Glomerular endothelial cell (primary cell): ENCODE results near the gene ACOT11. TPM values are rescaled to one million over a fixed set of nuclear protein-coding genes. Genes with fewer than 3 reads are reported as not detected.
"Not testable (repeated sequence)": the region's sequence is repeated elsewhere in the genome, so short reads cannot be mapped to it uniquely, and the experiment has no call there.

ENCODE experiments used
- DNase-seq: peaks from one replicate; pipeline ENCODE4 v3.0.0-alpha.2; 2011; ENCODE audit warnings: low read depth, low spot score; ENCODE audit errors: extremely low read depth
- total RNA-seq: library from RNA; depleted of rRNA; stranded (reverse); fragments of >200 nt; gene quantifications from 2 replicates; pipeline ENCODE4 v1.2.3, GENCODE V29; 2015

The ACOT11 gene
- 0.93 and 1.2 TPM in 2 replicates for total RNA-seq

DNA sequence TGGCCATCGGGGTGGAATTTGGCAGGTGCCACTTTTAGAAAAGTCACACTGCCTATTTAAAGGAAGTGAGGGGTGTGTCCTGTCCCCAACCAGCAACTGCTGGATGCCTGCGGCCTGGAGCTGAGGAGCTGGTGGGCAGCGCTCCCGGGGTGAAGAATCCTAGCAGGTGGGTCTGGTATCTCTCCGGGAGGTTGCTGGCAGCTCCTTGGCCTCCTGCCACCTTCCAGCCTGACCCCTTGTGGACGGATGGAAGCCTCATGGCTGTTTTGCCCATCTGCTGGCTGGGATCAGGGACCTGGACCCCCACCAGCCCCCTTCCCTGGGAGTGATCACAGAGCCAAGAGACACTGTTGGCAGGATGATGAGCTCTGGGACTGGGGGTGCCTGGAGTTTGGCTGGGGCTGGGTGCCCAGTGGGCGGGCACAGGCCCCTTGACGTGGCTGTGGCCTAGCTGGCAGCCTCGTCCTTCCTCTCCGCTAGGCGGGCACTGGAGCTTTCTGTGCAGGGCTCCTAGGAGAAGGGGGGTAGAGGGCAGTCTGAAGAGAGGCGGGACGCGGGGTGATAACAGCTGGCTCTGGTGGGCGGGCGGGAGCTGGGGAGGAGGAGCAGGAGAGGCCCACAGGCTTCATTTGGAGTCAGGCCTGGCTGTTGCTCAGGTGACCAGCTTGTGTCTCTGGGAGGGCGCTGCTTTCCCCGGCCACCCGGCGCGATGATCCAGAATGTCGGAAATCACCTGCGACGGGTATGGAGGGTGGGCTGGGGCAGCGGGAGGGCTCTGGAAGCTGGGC, at the start of gene ACOT11:
TSS of gene ACOT11 (plus strand) at position 628 of the 788 bp plus-strand sequence. CDS start at position 710, 82 bp downstream.
- DNase-seq = no peak

DNA sequence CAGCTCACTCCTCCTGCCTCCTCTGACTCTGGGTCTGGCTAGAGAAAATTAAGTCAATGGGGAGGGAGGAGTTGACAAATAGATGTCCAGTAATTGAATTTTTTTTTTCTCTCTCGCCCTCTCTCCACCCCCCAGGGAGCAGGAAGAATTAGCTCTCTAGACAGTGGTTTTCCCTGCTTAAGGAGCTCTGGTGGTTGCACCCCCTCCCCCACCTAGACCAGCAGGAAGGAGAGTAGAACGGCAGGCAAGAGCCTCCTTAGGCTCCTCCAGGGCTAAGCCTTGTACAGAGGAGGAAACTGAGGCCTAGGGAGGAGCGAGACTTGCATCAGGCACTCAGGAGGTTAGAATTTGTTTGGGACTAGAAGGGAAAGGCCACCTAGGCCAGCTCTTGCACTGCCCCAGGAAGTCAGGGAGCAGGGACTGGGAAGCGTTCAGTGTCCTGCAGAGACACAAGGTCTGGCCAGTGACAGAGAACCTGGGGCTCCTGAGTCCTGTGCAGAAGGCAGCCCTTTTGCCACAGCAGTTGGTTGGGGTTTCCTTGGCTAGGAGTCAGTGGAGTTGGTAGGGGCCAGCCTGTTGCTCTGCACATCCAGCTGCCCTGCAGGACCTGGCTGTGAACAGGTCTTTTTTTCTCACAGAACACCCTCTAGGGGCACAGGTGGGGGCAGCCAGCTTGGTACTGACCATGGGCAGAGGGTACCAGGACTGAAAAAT, 49.5 kb upstream of the ACOT11 start:
- no peak for DNase-seq

GRCh38 chr1:54499097-54499359, 49.0 kb upstream of the ACOT11 start:
- no peak for DNase-seq

DNA sequence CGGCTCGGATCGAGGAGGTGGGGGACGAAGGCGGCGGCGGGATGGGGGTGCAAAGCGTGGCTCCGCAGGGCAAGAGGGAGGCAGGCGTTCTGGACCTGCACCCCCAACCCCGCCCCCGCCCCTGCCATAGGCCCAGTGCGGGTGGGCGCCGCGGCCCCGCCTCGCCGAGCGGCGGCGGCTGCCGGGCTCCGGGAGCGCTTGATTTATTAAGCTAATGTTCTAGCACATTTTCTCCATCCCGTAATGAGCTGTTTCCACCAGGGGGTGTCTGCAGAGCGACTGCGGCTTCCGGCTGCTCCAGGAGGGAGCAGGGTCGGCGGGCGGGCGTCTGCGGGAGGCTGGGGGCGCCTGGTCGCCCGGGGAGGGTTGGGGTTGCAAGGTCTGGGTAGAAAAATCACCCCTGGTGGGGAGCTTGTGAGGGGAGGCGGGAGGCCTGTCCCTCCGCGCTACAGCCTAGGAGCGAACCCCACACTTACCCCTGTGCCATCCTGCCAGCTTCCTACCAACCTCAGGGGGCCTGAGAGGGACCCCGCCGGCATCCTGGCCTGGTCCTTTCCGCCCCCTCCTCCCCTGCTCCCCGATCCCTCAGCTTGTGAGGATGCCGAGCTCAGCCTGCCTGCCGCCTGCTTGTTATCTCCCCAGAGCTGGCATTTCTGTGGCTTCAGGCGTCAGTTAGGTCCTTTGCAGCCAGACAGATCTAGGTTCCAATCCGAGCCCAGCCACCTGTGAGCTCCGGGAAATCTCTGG, 48.5 kb upstream of the ACOT11 start:
- DNase-seq = no peak

- DNase-seq = no peak
Observed at GRCh38 chr1:54500107-54500431, 48.0 kb upstream of the ACOT11 start.

GRCh38 chr1:54501849-54502248, 46.2 kb upstream of the ACOT11 start:
- no peak for DNase-seq

DNA sequence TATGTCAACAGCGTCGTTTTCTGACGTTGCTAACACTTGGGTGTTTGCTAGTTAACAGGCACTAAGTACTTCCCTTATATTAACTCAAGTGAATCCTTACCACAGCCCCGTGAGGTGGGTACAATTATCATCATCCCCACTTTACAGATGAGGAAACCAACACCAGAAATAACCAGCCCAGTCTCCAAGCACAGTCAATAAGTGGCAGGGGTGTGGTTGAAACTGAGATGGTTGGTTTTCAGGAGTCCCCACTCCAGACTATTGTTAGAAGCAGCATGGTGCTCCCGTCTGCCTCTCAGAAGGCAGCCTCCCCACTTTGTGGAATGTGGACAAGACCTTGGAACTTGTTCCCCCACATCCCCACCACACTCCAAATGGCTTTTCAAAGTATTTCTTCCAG, 45.7 kb upstream of the ACOT11 start:
- no peak for DNase-seq

- DNase-seq = no peak
Observed at GRCh38 chr1:54506594-54506993, 41.4 kb upstream of the ACOT11 start.

DNA sequence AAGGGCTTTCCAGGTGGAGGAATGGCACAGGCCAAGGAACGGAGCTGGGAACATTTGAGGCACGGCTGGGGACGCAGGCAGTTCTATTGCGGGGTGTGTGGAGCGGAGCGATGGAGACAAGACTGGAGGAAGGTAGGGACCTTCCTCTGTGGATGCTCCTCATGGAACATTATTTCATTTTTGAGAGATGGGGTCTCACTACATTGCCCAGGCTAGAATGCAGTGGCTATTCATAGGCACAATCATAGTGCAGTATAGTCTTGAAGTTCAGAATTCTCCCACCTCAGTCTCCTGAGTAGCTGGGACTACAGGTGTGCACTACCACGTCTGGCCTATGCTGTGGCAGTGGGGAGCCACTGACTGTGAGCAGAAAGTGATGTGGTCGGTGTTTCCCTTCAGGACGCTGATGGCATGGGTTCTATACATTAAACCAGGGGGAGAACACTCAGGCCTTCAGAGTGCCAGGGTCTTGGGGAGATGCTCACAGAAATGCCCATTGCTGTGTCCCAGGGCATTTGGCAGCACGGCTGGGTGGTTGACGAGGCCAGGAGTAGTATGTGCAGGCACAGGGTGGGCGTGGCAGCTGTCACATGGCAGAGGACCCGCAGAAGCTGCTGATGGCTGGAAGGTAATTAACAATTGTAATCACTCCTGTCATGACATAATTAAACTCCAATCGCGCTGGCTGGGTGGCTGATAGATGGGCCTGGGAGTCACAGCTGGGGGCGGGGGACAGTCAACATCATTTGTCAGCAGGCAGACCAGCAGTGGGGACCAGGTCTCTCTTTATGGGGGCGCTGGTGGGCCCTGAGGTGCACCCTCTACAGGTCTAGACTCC, 40.8 kb upstream of the ACOT11 start:
- no peak for DNase-seq

- DNase-seq = no peak
Observed at GRCh38 chr1:54510715-54511270, 37.2 kb upstream of the ACOT11 start.

- DNase-seq = not testable (repeated sequence)
Observed at GRCh38 chr1:54513921-54514580, 34.0 kb upstream of the ACOT11 start.

- DNase-seq = no peak
Observed at GRCh38 chr1:54516249-54516920, 31.6 kb upstream of the ACOT11 start.

- DNase-seq = no peak
Observed at GRCh38 chr1:54517496-54517895, 30.5 kb upstream of the ACOT11 start.

GRCh38 chr1:54518489-54518888, 29.5 kb upstream of the ACOT11 start:
- DNase-seq = no peak

GRCh38 chr1:54519709-54520108, 28.3 kb upstream of the ACOT11 start:
- DNase-seq = no peak

- DNase-seq = no peak
Observed at GRCh38 chr1:54520631-54521321, 27.3 kb upstream of the ACOT11 start.

DNA sequence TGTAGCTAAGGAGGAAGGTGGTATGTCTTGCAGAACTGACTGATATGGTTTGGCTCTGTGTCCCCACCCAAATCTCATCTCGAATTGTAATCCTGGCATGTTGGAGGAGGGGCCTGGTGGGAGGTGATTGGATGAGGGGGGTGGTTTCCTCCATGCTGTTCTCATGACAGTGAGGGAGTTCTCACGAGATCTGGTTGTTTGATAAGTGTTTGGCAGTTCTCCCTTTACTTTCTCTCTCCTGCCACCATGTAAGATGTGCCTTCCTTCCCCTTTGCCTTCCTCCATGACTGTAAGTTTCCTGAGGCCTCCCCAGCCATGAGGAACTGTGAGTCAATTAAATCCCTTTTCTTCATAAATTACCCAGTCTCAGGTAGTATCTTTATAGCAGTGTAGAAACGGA, 21.5 kb upstream of the ACOT11 start:
- not testable (repeated sequence) for DNase-seq

DNA sequence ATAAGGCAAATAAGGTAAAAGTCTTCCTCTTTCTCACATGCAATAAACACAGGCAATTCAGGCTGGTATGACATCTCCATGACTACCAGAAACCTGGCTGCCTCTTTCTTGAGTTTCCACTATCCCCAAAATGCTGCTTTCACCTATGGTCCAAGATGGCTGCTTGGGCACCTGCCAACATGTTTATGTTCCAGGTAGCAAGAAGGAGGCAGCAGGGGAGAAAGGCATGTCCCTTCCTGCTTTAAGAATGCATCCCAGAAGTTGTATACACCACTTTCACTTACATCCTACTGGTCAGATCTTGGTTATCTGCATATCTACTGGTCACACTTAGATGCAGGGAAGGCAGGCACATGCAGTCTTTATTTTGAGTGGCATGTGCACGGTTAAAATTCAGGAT, 19.4 kb upstream of the ACOT11 start:
- no peak for DNase-seq

GRCh38 chr1:54532033-54532432, 16.0 kb upstream of the ACOT11 start:
- no peak for DNase-seq
